ENCODE data around the gene KIF16B.

DNA sequence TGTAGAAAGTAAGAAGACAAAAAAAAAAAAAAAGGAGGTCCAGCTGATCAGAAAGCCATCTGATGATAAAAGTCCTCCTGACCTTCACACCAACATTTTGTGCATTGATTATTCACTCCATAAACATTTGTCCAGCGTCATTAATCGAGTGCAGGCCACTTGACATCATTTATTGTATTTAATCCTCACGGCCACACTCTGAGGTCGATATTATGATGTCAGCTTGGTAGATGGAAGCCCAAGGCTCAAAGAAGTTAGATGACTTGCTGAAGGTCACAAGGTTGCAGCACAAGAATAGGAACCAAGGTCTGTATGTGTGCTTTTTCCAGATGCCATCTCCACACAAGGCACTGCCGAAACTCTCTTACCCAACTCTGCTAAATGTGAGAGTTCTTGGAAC is 328.4 kb downstream of the KIF16B start:
- no peak for TF ChIP-seq GATA2 (IDR thresholded peaks at IDR 0.05; ENCODE audit: low read depth, low read length)
- TF ChIP-seq GATA3 (IDR thresholded peaks at IDR 0.05; ENCODE audit: low read depth, low read length): no peak
